SH-SY5Y (cell line): ENCODE data around the gene ANKRD29.

Experiments
- GATA2 ChIP-seq: IDR thresholded peaks from 2 replicates; pipeline ENCODE4 v1.6.1; 2011; ENCODE audit warnings: mild to moderate bottlenecking, low read depth, low read length
- GATA3 ChIP-seq: IDR thresholded peaks from 2 replicates; pipeline ENCODE4 v1.6.1; 2011; ENCODE audit warnings: low read depth, mild to moderate bottlenecking, low read length, moderate library complexity

The ANKRD29 gene

DNA sequence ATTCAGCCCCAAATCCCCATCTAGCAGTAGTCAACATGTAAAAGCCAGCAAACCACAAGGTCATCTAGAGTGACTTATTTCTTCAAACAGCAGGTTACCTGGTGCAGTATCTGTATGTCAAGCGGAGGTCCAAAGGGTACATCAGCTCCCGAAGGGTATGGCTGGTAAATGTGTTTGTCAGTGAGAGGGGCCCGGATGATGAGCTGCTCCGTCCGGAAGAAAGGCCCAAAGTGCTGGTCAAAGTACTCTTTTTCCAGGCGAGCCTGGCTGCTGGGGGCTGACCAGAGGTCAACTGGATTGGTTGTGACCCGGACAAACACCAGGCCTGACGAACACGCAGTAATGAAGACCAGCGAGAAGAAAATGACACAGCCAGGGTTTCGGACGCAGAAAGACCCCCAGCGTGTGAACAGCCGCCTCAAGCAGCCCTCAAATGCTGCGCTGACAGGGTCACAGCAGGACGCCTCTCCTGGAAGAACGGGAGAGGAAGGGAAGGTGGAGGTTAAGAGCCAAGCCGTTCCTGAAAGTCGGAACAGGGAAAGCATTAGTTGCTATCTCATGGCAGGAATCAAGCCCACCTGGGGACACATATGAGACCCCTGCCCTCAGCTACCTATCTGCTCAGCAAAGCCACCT, 106.4 kb downstream of the ANKRD29 start:
- TF ChIP-seq GATA3 (no peak), GATA2 (no peak)

DNA sequence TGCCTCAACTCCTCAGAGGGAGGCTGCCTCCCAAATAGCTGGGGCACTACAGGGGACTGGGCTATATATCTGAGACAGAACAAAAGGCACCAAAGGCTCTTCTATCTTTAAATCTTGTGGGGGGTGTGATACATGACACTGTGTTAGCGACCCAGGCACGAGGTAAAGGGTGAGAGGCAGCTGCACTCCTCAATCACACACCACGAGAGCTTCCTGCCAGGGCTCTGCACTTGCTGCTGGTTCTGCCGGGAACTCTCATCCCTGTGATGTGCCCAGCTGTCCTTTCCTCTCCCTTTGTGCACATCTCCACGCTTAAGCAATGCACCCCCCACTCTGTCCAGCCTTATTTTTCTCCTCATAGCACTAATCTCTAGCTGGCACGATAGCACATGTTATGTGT, 108.8 kb downstream of the ANKRD29 start:
- TF ChIP-seq GATA3 (no peak), GATA2 (no peak)

DNA sequence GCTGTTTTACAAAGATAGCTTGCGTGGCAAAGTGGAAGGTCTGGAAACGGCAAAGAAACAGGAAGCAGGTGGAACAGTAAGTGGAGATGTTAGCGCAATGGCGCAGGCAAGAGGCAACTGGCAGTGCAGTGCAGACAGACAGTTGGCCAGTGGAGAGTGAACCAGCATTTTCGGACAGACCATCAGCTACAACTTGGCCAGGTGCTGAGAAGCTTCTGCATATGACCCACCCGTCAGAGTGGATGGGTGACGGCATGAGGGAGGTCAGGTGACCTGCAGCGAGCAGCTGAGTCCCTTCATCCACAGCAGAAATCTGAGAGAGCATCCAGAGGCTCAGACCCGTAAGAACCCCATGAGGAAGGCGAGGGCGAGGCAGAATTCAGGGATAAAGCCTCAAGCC, 110.2 kb downstream of the ANKRD29 start:
- no peak for TF ChIP-seq GATA2
- no peak for TF ChIP-seq GATA3

DNA sequence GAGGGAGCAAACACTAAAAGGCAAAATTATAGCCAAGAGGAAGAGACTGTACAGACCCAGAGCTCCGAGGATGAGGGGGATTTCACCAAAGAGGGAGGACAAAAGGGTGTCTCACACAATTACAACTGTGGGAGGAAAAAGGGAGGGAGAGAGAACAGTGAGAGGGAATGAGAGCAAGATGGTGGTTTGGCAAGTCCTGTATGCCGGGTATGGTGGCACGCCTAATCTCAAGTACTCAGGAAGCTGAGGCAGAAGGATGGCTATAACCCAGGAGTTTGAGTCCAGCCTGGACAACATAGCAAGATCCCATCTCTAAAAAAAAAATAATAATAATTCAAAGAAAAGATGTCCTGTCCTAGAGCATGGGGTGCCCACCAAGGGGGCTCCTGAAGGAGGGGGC, 110.7 kb downstream of the ANKRD29 start:
- no peak for TF ChIP-seq GATA3
- TF ChIP-seq GATA2 = no peak

DNA sequence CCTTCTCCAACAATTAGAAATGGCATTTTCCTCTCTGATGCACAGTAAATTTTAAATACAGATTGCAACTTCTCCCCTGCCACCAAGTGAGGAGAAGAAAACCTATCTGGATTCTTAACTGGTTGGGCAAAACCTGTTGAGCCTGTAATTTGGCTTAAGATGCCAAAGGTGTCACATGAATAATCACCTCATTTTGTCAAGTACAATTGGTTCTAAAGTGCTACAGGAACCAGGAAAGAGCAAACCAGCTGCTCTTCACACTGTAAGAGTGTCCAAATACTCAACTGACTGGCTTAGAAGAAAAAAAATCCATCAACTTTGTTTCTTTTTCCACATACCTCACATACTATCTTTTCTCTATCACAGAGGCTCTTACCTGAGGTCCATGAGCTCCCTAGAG, 111.8 kb downstream of the ANKRD29 start:
- TF ChIP-seq GATA2 (no peak), GATA3 (no peak)
